HG03460 (cell line): Measurements from ENCODE around the gene LYRM9.
"Not testable (repeated sequence)": the region's sequence is repeated elsewhere in the genome, so short reads cannot be mapped to it uniquely, and the experiment has no call there.

Experiments used
- ATAC-seq: cut with Tn5 transposase; IDR thresholded peaks from one replicate; pipeline ENCODE4 v1.9.1; 2021; ENCODE audit not compliant: unreplicated experiment

LYRM9 gene

DNA sequence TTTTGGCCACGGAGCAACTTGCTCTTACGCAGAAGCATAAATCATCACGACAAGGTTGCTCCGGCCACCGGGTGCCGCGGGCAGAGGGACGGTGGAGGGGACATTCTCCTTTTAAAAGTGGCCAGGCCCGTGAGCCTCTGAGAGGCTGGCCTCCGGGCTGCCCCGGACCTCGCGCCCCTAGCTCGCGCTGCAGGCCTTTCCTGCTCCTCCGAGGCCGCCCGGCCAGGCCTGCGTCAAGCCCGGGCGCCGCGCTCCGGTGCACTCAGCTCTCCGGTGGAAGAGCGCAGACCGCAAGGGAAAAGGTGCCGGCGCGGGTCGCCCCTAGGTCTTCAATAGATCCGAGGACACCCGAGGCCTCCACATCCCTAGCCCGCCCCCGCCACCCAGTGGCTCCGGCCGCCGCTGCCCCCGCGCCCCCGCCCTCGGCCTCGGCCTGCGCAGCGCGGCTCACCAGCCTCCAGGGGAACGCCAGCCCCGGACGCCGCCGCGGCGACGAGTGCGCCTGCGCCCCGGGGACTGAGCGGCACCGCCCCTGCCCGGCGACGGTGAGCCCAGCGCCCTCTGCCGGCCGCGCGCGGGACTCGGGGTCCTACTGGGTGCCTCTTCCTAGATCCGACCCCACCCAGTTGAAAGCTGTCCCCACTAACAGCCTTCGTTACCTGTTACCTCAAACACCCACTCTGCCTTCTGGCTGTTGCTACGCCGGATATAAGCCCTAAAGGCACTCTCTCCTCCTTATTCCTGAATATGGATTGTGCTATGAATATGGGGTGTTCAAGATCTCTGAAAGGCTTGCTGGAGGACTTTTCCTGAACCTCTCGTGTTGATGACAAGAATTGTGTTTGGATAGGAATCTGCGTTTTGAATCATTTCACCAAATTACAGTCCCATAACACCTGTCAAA lies at the start of gene LYRM9:
TSS of gene LYRM9 (minus strand) at position 500 of the 904 bp plus-strand sequence. CDS start 10,671 bp downstream, outside the sequence.
- ATAC-seq = peak; percentile 93

DNA sequence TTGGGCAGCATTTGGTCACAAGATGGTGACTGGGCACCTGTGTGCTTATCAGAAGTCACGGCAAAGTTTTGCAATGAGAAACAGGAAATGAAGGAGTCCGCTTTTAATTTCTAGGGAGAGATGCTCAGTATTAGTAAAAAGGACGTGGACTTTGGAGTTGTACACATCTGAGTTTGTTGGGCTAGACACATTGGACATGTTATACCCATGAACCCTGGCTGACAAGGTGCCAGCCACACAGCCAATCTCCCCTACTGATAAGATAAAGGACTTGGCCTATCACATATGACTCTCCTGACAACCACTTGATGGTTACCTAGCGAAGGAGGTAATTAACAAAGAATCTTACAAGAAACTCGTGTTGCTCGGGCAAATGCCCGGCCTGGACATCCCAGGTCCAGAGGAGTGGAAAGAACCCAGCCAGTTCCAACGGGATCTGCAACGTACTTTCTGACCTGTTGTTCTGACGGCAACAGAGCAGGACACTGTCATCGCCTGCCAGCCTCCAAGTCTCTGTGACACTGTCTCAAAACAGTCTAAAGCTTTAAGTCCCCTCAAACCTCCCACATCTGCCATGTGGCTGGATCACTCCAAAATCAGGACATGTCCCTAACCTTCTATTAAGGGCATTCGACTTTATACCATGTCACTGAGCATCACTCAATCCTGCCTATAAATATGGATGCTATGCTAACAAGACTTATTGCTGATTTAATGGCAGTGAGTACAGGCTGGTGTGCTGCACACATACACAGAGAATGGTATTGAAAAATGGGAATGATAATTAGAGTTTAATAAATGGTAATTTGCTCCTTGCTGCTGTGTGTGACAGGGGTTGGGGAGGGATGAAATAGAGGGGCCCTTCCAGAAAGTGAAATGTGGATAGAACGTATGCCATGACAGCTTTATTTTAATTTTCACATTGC lies 47.6 kb upstream of the LYRM9 start:
- ATAC-seq = no peak

DNA sequence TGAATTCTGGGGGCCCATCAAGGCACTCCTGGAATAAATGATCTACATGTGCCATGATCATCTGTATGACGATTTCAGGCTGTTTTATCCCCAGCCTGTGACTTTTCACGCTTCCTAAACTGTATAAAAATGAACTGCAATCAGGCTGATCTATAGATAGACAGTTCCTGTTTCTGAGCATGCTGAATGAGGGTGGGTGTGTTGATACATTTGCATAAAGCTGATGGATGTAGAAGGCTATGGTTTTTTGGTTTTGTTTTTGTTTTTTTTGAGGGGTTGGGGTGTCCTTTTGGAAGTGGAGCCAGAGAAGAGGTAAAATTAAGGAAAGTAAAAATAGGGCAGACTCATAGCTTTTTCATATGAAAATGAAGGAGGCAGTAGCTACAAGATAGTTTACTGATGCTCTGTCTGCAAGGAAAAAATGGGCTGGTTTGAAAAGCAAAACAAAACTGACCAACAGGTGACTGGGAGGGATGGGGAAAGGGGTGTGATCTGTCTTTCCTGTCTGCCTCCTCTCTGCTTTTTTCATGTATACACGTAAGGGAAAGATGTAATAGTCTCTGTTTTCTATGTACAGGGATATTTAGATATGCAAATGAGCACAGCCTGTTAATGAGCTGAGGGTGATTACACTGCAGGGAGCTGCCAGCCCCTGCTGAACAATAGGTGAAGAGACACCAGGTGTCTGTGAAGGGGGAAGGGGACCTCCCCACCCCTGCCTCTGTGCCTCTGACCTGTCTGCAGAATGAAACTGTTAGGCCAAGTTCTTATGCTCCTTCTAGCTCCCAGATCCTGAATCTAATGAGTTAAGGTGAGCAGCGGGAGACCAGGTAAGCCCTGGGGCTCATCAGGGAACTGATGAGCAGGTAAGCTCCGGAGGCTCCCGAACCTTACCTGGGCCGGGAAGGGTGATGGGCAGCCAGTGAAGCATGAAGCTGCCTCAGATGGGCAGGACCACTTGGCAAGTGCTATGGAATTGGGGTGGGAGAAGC lies 46.6 kb upstream of the LYRM9 start:
- no peak for ATAC-seq

DNA sequence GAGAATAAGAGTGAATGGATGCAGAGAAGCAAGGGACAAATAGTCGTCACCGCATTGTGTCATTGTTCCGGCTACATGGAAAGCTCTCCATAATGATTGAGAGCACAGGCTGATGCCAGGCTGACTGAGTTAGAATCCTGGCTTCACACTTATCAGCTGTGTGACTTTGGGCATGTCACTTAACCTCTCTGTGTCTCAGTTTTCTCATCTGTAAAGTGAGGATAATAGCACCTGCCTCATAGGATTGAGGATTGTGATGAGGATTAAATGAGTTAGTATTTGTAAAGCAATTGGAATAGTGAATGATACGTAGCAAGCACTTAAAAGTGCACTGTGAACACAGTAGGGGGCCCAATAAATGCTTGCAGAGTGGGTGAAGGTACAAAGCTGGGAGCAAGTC lies 45.7 kb upstream of the LYRM9 start:
- no peak for ATAC-seq

DNA sequence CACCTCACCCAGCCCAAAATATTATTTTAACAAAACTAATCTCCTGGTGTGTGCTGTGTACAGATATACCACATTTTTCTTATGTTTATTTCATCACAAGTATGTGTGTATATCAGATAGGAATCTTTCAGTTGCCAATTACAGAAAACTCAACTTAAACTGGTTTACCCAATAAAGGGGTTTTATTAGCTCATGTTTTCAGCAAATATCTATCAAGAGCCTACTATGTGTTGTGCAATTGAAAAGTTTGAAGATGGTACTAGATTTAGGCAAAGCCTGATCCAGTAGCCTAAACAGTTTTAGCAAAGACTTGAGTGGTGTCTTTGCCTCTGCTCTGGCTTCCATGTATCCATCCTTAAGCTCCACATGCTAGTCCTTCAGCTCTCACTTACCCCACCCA lies 45.1 kb upstream of the LYRM9 start:
- no peak for ATAC-seq

DNA sequence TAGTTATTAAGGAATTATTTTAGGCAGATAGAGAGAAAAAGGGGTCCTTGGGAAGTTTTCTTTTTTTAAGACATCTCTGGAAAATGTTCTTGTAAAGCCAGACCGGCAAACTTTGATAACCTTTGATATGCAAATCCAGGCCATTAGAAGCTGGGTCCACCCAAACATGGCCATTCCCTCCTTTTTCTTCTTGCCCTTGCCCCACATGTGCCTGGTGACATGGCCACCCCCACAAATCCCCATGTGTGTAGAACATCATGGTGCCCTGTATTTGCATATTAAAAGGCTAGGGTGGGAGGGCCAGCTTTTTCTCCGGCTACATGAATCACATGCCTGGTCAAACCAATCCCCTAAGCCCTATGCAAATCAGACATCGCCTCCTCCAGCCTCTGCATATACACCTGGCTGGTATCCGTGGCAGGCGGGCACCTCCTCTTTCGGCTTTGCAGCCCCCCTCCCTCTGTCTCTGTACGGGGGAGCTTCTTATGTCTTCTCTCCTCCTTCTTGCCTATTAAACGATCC lies 43.9 kb upstream of the LYRM9 start:
- no peak for ATAC-seq

DNA sequence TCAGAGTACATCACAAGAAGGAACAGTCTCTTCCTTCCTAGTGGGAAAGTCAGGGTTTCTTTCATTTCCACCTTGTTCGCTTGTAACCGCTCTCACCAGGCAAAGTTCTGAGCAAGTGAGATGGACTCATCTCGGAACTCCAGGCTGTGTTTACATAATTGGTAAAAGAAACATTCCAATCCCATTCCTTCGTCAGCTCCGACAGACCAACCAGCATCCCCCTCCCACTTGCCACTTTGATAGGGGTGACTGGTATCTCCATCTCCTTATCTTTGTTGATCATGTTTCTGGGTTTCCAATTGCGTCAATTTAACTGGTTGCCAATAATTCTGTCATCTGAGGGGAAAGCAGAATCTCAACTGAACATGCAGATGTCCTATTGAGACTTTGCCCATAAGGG lies 36.8 kb upstream of the LYRM9 start:
- no peak for ATAC-seq

DNA sequence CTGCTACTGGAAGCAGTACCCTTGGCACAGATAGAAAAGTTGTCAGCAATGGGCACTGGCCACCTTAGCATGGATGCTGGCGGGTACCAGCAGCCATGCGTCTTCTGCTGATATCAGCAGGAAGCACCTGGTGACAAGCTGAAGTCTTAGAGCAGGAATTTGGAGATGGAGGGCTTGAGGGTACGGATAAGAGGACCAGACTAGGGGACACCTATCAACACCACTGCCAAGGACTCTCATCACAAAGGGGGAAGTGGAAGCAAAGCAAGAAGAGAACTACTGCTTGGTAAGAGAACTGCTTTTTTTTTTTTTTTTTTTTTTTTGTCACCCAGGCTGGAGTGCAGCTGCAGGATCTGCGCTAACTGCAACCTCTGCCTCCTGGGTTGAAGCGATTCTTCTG lies 35.4 kb upstream of the LYRM9 start:
- no peak for ATAC-seq

DNA sequence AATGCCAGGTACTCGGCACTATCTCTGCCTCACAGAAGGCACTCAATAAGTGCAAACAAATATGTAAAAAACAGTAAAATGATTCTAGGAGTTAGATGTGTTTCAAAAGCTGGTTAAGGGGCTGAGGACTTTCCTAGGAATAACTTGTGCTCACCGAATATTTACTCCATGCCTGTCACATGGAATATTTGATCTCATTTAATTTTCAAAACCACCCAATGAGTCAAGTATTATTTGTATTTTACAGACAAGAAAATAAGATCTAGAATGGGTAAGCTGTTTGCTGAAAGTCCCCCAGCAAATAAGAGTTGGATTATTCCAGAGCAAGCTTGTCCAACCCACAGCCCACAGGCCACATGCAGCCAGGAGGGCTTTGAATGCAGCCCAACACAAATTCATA lies 34.6 kb upstream of the LYRM9 start:
- no peak for ATAC-seq

DNA sequence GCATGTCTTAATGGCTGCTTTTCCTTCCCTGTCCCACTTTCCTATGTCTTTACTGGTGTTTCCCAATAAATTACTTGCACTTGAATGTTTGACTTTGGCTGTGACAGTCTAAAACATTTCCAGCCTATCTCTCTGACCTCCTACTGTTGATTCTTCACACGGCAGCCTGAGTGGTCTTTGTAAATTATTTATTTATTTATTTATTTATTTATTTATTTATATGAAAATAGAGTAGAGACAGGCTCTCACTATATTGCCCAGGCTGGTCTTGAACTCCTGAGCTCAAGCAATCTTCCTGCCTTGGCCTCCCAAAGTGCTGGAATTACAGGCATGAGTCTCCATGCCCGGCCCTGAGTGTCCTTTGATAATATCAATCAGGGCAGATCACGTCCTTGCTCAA lies 28.4 kb upstream of the LYRM9 start:
- ATAC-seq = no peak

DNA sequence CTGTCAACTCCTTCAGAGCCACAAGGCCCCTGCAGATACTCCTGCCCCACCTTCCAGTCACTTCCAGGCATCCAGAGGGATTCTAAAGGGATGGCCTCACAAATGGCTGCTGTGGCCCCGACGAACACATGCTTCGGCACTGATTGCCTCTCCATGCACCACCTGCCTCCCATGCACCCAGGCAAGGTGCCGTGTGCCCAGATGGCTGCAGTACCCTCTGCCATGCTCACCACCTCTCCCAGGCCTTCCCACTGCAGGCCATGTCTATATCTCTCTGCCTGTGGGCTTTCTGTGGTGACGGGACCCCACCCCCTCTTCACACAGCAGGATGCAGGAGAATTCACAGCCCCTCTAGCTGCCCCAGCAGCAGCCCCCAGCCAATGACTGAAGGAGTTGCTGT lies 27.9 kb upstream of the LYRM9 start:
- ATAC-seq = no peak

DNA sequence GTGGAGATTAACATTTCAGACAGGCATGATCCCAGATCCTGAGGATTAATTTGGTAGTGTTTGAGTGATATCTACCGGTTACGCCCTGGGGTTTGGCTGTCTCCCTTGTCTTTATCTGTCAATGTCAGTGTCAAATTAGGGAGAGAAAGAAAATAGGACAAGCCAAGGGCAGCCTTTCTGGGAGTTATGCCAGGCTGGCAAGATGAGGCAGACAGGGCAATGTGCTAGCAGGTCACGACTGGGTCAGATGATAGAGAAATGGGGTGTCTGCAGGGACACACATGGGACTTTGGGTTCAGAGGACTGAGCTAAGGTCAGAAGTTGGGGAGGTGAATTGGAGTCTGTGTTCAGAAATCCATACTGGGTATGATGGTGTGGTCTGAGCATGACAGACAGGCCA lies 27.4 kb upstream of the LYRM9 start:
- ATAC-seq = no peak

DNA sequence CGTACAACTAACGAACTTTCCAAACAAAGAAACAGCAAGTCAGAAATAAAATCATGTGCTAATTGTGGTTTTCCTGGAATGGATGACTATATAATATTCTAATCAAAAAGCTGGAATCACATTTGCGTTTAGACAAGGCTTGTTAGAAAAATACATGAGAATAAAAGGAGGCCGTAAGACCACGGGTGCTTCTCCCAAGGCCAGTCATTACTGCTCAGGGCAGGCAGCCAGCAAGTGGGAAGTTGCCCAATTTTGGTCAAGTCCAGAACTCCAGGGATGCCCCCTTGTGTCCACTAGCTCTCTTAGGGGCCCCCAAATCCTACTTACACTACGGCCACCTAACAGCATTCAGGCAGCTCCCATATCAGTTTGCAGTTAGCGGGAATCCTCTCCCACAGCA lies 25.9 kb upstream of the LYRM9 start:
- ATAC-seq = no peak

DNA sequence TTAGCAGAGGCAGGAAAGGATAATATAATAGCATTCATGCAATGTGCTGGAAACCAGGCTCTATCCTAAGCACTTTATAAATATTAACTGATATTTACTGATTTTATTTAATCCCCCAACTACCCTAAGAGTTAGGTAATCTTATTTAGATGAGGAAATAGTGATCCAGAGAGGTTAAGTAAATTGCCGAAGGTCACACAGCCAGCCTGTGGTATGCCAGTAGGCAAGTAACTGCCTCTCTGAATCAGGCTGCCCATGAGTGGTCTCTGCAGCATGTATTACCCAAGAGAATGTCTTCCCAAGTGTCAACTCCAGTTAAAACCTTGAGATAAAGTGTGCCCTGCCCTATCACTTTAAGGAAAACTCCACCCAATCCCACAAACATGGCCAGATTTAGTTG lies 25.3 kb upstream of the LYRM9 start:
- ATAC-seq = no peak

DNA sequence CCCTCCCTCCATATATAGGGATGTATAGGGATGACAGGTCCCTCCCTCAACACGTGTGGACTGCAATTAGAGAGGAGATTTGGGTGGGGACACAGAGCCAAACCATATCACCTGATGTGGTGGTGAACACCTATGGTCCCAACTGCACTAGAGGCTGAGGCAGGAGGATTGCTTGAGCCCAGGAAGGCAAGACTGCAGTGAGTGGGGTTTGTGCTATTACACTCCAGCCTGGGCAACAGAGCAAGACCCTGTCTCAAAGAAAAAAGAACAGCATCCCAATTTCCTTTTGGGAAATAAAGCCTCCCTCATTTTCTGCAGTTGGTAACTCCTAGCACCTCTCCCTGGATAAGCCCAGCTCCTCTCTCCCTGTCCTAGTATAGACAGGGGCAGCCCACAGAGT lies 23.8 kb upstream of the LYRM9 start:
- ATAC-seq = no peak

DNA sequence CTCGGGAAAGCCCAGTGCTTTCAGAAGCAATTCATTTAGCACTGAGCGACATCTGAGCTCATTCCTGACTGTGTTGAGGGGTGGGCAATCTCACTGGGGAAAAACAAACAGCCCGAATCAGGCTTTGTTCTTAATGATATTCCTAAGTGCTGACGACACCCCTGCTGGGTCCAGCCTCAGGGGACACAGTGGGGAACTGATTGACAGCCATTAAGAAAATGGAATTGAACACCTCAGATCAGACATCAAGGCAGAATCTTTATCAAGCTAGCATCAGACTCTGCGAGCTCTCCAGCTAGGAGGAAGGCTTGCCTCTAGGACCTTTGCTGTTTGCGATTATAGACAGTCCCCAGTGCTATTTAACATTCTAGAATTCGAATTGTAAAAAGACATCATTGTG lies 22.5 kb upstream of the LYRM9 start:
- ATAC-seq = no peak

DNA sequence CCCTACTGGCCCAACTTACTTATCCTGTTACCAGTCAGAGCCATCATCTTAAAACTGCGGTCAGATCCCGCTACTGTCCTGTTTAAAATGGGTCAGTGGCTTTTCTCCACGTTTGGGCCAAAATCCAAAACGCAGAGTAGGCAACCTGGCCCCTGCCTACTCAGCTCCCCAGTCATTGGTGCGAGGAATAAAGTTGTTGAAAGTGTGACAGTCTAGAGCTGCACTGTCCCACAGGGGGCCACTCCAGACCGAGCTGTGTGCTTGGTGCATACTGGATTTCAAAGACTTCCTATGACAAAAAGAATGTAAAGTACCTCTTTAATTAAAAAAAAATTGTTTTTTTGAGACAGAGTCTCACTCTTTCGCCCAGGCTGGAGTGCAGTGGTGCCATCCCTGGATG lies 21.2 kb upstream of the LYRM9 start:
- ATAC-seq = no peak

DNA sequence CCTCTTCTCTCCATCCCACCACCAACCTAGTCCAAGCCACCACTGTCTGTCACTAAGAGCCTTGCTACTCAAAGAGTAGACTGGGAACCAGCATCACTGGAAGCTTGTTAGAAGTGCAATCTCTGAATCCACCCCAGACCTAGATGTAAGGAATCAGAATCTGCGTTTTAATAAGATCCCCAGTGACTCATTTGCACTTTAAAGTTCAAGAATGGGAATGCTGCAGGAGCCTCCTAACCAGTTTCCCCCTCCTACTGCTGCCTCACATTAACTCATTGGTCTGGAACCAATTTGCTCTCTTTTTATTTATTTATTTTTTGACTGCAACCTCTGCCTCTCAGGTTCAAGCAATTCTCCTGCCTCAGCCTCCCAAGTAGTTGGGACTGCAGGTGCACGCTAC lies 19.8 kb upstream of the LYRM9 start:
- no peak for ATAC-seq

DNA sequence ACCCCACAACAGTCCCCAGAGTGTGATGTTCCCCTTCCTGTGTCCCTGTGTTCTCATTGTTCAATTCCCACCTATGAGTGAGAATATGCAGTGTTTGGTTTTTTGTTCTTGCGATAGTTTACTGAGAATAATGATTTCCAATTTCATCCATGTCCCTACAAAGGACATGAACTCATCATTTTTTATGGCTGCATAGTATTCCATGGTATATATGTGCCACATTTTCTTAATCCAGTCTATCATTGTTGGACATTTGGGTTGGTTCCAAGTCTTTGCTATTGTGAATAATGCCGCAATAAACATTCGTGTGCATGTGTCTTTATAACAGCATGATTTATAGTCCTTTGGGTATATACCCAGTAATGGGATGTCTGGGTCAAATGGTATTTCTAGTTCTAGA lies 19.1 kb upstream of the LYRM9 start:
- ATAC-seq = not testable (repeated sequence)

DNA sequence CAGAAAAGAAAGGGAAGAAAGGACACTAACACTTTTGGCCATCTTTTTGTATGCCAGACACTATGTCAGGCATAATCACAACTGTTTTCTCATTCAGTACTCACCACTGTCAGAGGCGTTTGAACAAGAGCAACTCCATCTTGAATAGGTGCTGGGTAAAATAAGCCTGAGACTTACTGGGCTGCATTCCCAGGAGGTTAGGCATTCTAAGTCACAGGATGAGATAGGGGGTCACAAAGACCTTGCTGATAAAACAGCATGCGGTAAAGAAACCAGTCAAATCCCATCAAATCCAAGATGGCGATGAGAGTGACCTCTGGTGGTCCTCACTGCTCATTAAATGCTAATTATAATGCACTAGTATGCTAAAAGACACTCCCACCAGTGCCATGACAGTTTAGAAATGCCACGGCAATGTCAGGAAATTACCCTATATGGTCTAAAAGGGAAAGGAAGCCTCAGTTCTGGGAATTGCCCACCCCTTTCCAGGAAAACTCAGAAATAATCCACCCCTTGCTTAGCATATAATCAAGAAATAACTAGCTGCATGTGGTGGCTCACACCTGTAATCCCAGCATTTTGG lies 14.9 kb upstream of the LYRM9 start:
- no peak for ATAC-seq
